GM19324 (cell line): ENCODE data around the gene DHRS7B.
"Not testable (repeated sequence)": the region's sequence is repeated elsewhere in the genome, so short reads cannot be mapped to it uniquely, and the experiment has no call there.

Experiments
- ATAC-seq: cut with Tn5 transposase; IDR thresholded peaks from one replicate; pipeline ENCODE4 v1.9.1; 2021; ENCODE audit warnings: mild to moderate bottlenecking, moderate library complexity; ENCODE audit not compliant: unreplicated experiment, low FRiP score

The DHRS7B gene

GRCh38 chr17:21174713-21175112 is 47.9 kb downstream of the DHRS7B start:
- ATAC-seq: no peak

- ATAC-seq: no peak
These were observed 50.1 kb downstream of the DHRS7B start for GRCh38 chr17:21176773-21177395.

GRCh38 chr17:21177401-21177800 is 50.6 kb downstream of the DHRS7B start:
- no peak for ATAC-seq

GRCh38 chr17:21177854-21178600 is 51.3 kb downstream of the DHRS7B start:
- no peak for ATAC-seq

GRCh38 chr17:21183468-21183867 is 56.7 kb downstream of the DHRS7B start:
- no peak for ATAC-seq

DNA sequence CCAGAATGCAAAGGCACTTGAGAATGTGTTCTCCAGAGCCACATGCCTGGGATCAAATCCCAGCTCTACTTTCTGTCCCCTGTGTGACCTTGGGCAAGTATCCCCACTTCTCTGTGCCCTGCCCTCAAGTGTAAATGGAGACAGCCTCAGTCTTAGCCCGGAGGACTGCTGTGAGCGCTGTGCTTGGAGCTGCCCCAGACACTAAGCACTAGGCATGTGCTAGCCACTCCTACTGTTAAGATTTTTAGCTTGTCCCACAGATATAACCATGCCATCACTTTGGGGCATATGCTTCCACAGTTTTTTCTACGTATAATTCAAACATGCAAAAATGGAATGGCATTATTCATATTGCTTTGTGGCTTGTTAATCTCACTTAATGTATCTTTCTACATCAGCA is 57.8 kb downstream of the DHRS7B start:
- no peak for ATAC-seq

DNA sequence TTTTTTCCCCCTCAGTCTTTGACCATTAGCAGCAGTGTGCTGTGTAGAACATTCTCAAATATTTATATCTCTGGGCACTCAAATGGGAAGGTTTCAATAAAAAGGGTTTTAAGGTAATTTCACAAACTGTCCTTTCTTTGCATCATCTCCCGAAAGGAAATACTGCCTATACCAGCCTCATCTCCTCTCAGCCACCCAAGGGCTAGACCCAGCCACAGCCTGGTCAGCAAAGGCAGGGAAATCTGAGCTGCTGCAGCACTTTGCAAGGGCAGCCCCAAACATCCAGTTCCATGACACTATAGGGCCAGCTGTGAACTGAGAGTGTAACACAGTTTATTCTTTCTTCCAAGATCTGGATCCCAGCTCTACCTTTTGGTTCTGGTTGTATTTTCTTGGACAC is 58.3 kb downstream of the DHRS7B start:
- no peak for ATAC-seq

DNA sequence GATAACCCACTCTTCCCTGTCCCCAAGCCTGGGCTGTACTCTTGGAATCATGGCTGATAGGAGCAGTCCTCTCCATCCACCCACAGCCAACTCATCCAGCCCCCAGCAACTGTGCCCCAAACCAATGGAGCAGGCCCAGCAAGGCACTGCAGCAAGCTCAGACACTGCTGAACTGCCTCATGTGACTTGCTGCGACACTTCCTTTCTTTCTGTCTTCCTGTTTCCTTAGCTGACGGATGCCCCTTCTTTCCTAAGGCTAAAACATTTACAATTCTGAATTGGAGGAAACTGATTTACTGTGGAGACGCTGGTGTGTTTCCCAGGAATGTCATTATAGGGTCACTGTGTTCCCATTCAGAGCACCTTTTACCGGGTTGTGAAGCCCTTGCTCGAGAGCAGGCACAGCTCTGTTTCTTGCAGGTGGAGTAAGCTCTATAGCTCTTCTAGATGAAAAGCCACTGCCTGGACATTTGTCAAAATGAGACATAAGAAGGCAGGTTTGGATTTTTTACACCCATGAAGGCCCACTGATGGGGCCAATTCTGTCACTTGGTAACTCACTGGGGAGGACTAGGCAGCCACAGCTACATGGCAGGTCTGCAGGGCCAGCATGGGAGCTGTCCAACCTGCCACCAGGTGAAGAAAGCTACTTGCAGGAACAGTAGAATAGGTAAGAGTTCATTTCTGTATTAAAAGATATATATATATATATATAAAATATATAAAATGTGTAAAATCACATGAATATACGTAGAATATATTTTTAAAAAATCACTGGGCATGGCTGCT is 59.8 kb downstream of the DHRS7B start:
- no peak for ATAC-seq

GRCh38 chr17:21189361-21189760 is 62.6 kb downstream of the DHRS7B start:
- no peak for ATAC-seq

GRCh38 chr17:21190078-21190477 is 63.3 kb downstream of the DHRS7B start:
- no peak for ATAC-seq

GRCh38 chr17:21191698-21192097 is 64.9 kb downstream of the DHRS7B start:
- ATAC-seq: no peak

- not testable (repeated sequence) for ATAC-seq
These were observed 65.7 kb downstream of the DHRS7B start for GRCh38 chr17:21192414-21192813.

GRCh38 chr17:21193031-21193430 is 66.3 kb downstream of the DHRS7B start:
- ATAC-seq: no peak

GRCh38 chr17:21194226-21194625 is 67.5 kb downstream of the DHRS7B start:
- ATAC-seq: no peak

DNA sequence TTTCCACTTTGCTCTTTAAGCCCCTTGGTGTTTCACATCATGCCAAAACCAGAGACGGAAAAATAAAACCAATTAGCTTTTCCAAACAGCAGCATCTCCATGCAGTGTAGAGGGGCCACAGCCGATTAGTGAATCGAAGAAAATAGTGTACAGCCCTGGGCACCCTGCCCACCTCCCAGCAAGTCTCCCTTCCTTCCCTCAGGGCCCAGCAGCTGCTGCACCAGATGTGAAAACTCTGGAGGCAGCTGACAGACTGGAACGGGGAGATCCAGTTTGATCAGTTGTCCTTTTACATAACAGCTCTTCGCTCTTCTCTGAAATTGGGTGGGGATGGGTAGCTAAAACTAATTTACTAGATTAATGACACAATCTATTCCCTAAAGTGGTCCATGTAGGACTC is 67.9 kb downstream of the DHRS7B start:
- ATAC-seq: no peak

DNA sequence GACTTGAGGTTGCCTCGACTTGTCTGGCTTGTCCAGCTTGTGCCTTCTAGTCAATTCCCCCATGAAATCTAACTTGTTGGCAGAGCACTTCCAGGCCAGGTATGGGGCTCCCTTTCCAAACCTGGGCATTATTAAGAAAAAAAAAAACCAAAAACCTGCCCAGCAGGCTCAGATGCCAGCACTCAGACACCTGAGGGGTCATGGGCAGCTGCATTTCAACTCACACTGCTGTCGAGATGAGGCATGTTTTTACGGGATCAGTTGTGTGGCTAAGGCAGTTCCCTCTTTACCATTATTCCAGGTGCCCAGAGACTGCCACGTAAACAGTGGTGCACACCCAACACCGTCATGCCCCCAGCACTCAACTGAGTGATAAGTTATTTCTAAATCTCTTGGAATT is 69.4 kb downstream of the DHRS7B start:
- no peak for ATAC-seq

DNA sequence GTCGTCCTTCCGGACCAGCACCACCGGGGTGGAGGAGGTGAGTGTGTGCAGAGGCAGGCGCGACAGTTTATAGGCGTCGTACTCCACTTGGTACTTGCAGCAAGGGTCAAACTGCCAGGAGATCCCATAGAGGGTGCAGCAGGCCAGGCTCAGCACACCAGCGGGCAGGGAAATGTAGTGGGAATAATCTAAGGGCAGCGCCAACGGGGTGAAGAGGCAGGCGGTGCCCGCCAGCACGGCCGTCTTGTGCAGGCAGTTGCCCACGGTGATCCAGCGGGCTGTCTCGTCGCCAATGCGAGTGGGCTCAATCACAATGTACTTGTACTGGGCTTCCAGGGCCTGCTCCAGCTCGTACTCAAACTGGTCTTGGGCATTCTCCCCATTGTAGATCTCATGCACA is 71.6 kb downstream of the DHRS7B start:
- no peak for ATAC-seq

DNA sequence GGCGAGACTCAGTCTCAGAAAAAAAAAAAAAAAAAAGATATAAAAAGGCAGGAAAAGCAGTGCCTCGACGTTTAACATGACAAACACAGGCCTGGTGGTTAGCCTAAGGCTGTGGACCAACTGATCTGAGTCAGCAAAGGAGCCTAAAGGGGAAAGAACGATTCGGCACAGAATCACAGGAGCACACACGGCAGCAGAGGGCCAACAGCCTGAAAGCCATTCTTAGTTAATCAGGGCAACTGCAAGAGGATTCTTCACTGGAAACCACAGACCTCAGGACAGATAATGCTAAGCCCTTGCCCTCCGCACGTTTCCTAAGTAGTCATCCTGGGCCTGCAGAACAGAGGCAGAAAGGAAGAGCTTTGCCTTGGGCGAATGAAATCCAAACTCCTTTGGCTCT is 72.5 kb downstream of the DHRS7B start:
- ATAC-seq: no peak

GRCh38 chr17:21199856-21200255 is 73.1 kb downstream of the DHRS7B start:
- ATAC-seq: no peak

- no peak for ATAC-seq
These were observed 74.0 kb downstream of the DHRS7B start for GRCh38 chr17:21200590-21201297.

DNA sequence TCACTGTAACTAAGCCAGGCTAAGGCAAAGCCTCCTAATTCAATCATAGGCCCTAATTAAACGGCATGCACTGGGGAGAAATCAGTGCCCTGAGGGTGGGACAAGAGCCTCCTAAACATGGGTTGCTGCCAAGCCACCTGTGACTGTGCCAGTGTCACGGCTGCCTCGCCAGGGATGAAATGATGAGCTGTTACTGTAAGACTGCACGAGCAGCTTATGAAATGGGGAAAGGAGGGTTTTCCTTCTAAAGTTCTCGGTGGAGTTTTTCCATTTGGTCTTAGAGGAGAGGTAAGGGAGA is 74.5 kb downstream of the DHRS7B start:
- ATAC-seq: no peak
